ENCODE data around the gene ANKRD65. TPM values are rescaled to one million over a fixed set of nuclear protein-coding genes. Genes with fewer than 3 reads are reported as not detected.
A peak's percentile ranks its signal among the peaks of the same experiment; 100 is the strongest.

The ANKRD65 gene
- total RNA-seq, 1 experiment from 2014 or later, result 3.2 TPM

GRCh38 chr1:1407636-1408318 is 13.3 kb downstream of the ANKRD65 start:
- Histone ChIP-seq H3K36me3 (ENCODE audit: control insufficient read depth, insufficient read depth, low read length) (0 out of 2 replicates have a peak, but pooled peaks cover 2% of the 10 kb centered on the region), H3K9me3 (no peaks in the 10 kb centered on the region), H3K4me3 (ENCODE audit: low read depth, low read length) (peak overlapping the region; percentile 86), H3K4me1 (no peaks in the 10 kb centered on the region), H3K27me3 (replicated peaks; ENCODE audit: control insufficient read depth, insufficient read depth, low read length) (no peaks in the 10 kb centered on the region)
- no peak for TF ChIP-seq CTCF (IDR thresholded peaks at IDR 0.05; ENCODE audit: insufficient read depth in 1 of 2, low read depth in 1 of 2, low read length in 1 of 2, severe bottlenecking in 1 of 2, unreplicated experiment in 1 of 2)
- CTCF ChIA-PET, result interaction anchor here (0.7 to 0.8 kb wide), 3 partner anchors 8 to 36 kb away, joined by 3 read pairs; no protein-coding TSS in a partner anchor
- H3K36me3 Mint-ChIP-seq (ENCODE audit: insufficient read depth, unreplicated experiment), result peaks cover 74% of the 10 kb centered on the region
- no peaks in the 10 kb centered on the region for H3K9me3 Mint-ChIP-seq (ENCODE audit: unreplicated experiment)
- peak overlapping the region; percentile 87 for H3K4me3 Mint-ChIP-seq (ENCODE audit: unreplicated experiment)
- peak in 1 of 2 experiments; percentile 46 for DNase-seq
- H3K4me1 Mint-ChIP-seq (ENCODE audit: low read depth, unreplicated experiment), result no peaks in the 10 kb centered on the region
- POLR2A ChIA-PET, result interaction anchor here (0.5 to 1.3 kb wide), 4 partner anchors 9 to 32 kb away, joined by 3 to 14 read pairs (median 6); partner anchors contain the start of genes AURKAIP1 and CCNL2
- intact Hi-C loops (cut with micrococcal nuclease; ENCODE audit: unreplicated experiment), result loop anchor here (1.0 kb wide), 1 partner anchor 26 kb away; no protein-coding TSS in a partner anchor
- H3K27me3 Mint-ChIP-seq (ENCODE audit: insufficient read depth, unreplicated experiment), result no peaks in the 10 kb centered on the region
- BruUV-seq (replicated peaks), result no TSS peak
- peak overlapping the region; percentile 70 for H3K27ac Mint-ChIP-seq (ENCODE audit: unreplicated experiment)

- no peak for TF ChIP-seq CTCF (IDR thresholded peaks at IDR 0.05; ENCODE audit: insufficient read depth in 1 of 2, low read depth in 1 of 2, low read length in 1 of 2, severe bottlenecking in 1 of 2, unreplicated experiment in 1 of 2)
- 0 out of 2 replicates have a peak, but pooled peaks cover 2% of the 10 kb centered on the region for H3K36me3 ChIP-seq (ENCODE audit: control insufficient read depth, insufficient read depth, low read length)
Measured at GRCh38 chr1:1406821-1407635, 14.0 kb downstream of the ANKRD65 start, which contains the start of gene MRPL20. MRPL20 (minus strand) TSS chr1:1407293; CDS start chr1:1407217, 76 bp downstream.

More at GRCh38 chr1:1406821-1407635, 14.0 kb downstream of the ANKRD65 start, which contains the start of gene MRPL20:
- Histone ChIP-seq H3K4me1 (no peaks in the 10 kb centered on the region), H3K4me3 (ENCODE audit: low read depth, low read length) (peak within 1 kb of the TSS; percentile 86), H3K27me3 (replicated peaks; ENCODE audit: control insufficient read depth, insufficient read depth, low read length) (no peaks in the 10 kb centered on the region), H3K9me3 (no peaks in the 10 kb centered on the region)
- Mint-ChIP-seq H3K4me1 (ENCODE audit: low read depth, unreplicated experiment) (no peaks in the 10 kb centered on the region), H3K4me3 (ENCODE audit: unreplicated experiment) (peak within 1 kb of the TSS; percentile 87), H3K36me3 (ENCODE audit: insufficient read depth, unreplicated experiment) (peaks cover 81% of the 10 kb centered on the region), H3K27ac (ENCODE audit: unreplicated experiment) (peak within 1 kb of the TSS; percentile 82), H3K9me3 (ENCODE audit: unreplicated experiment) (no peaks in the 10 kb centered on the region), H3K27me3 (ENCODE audit: insufficient read depth, unreplicated experiment) (no peaks in the 10 kb centered on the region)
- CTCF ChIA-PET, result interaction anchor here (0.7 to 0.8 kb wide), 2 partner anchors 26 to 36 kb away, joined by 3 read pairs; no protein-coding TSS in a partner anchor
- POLR2A ChIA-PET, result interaction anchor here (1.0 to 1.3 kb wide), 4 partner anchors 8 to 32 kb away, joined by 3 to 14 read pairs (median 6); partner anchors contain the start of genes AURKAIP1 and CCNL2
- intact Hi-C loops (cut with micrococcal nuclease; ENCODE audit: unreplicated experiment), result no loop called here
- BruUV-seq (replicated peaks), result no TSS peak
- DNase-seq, result peak; percentile 90 to 91
